Bronchial epithelial cell (primary cell): ENCODE measurements around the gene CFAP299. TPM values are rescaled to one million over a fixed set of nuclear protein-coding genes. Genes with fewer than 3 reads are reported as not detected.

Experiments used
- DNase-seq: peaks from one replicate; pipeline ENCODE4 v3.0.0-alpha.2; 2010; ENCODE audit warnings: low read depth
- FAIRE-seq: peaks from 2 replicates; lab custom pipeline; 2011; peaks lifted over from hg19 to GRCh38; lab: Jason Lieb, UNC
- H3K27me3 ChIP-seq: 2 replicates; pipeline ENCODE4 v1.5.1; 2011; ENCODE audit warnings: low read length; ENCODE audit not compliant: control insufficient read depth, insufficient read depth
- H3K36me3 ChIP-seq: 2 replicates; pipeline ENCODE4 v1.5.1; 2011; ENCODE audit warnings: low read length; ENCODE audit not compliant: control insufficient read depth, insufficient read depth
- H3K4me3 ChIP-seq: 2 replicates; pipeline ENCODE4 v1.5.1; 2011; ENCODE audit warnings: mild to moderate bottlenecking, low read depth, low read length, control low read depth
- total RNA-seq: library from RNA; depleted of rRNA; stranded (reverse); fragments of >200 nt; gene quantifications from 2 replicates; pipeline ENCODE4 v1.2.1, GENCODE V29; 2014
- TF ChIP-seq, protein P1 (sequence below): IDR thresholded peaks from 2 replicates; pipeline ENCODE4 v1.5.1; 2011; ENCODE audit warnings: mild to moderate bottlenecking, moderate library complexity, low read length, control low read depth, inconsistent platforms; ENCODE audit not compliant: insufficient read depth, severe bottlenecking

CFAP299 gene
- total RNA-seq, 1 donor from 2014 or later: 0.26 TPM

DNA sequence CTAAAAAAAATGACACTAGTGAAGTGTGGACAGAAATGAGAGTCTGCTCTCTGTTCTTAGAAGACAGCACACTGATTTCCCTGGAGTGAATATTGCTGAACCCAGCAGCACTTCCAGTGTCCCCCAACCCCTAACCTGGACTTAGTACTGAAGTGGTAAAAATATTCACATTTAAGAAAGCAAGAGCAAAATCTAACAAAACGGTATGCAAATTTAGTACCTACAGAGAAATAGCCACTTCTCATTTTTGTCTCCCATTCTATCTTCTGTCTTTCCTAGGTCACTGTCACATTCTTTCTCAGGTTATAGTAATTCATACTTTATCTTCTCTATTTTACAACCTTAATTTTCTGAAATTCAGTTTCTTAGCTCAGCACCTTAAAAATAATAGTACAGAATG is 274.7 kb downstream of the CFAP299 start:
- Histone ChIP-seq H3K36me3 (no peaks in the 10 kb centered on the region), H3K27me3 (no peaks in the 10 kb centered on the region), H3K4me3 (no peak overlapping the region)
- no peak for FAIRE-seq
- DNase-seq: no peak
- TF ChIP-seq, protein P1, sequence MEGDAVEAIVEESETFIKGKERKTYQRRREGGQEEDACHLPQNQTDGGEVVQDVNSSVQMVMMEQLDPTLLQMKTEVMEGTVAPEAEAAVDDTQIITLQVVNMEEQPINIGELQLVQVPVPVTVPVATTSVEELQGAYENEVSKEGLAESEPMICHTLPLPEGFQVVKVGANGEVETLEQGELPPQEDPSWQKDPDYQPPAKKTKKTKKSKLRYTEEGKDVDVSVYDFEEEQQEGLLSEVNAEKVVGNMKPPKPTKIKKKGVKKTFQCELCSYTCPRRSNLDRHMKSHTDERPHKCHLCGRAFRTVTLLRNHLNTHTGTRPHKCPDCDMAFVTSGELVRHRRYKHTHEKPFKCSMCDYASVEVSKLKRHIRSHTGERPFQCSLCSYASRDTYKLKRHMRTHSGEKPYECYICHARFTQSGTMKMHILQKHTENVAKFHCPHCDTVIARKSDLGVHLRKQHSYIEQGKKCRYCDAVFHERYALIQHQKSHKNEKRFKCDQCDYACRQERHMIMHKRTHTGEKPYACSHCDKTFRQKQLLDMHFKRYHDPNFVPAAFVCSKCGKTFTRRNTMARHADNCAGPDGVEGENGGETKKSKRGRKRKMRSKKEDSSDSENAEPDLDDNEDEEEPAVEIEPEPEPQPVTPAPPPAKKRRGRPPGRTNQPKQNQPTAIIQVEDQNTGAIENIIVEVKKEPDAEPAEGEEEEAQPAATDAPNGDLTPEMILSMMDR: no peak

DNA sequence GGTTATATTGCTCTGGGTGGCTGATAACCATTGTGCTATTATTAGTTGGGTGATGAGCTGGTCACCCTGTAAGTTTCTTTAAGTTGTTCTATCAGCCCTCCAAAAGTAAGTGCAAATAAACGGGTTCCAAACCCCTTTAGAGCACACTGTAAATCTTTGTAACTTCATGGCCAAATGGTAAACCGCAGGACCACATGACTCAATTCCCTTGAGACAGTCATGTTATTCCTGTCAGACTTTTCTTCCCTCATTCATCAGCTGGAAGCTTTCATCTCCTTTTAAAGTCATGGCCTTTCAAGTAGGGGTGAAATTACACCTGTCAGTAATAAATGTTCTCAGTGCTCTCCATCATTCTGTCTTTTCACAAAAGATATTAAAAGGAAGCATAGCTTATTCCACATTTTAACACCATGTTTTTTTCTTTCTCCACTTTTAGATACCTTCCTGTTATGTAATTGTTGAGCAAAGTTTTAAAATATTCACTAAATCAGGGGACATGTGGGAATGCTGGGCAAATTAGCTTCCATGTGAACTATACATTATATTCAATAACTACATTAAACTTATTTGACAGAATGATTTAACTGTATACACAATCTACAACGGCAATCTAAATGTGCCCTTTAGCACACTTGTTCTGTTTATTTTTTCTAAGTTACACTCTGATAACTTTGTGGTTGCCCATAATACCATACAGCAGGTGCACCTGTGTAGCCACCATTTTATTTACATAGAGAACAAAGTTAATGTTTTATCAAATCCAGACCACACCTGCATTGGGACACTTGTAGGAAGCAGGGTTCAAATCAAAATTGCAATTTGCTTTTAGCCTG is 275.5 kb downstream of the CFAP299 start:
- TF ChIP-seq, protein P1: no peak
- FAIRE-seq (no peak), DNase-seq (peak; percentile 31)
- H3K27me3 ChIP-seq: no peaks in the 10 kb centered on the region
- no peaks in the 10 kb centered on the region for H3K36me3 ChIP-seq
- no peak overlapping the region for H3K4me3 ChIP-seq

DNA sequence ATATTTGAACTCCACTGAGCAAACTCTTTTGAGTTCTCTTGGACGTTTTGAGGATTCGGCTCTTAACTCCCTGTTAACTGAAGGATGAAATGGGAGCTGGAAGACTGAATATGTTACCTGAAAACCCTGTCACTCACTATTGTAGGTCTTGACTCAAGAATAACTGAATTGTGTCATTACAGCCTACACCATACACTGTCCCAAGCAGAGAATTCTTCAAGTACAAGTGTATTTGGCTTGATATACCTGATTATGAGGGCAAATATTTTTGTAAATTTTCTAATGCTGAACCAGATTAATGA is 276.1 kb downstream of the CFAP299 start:
- no peak for FAIRE-seq

DNA sequence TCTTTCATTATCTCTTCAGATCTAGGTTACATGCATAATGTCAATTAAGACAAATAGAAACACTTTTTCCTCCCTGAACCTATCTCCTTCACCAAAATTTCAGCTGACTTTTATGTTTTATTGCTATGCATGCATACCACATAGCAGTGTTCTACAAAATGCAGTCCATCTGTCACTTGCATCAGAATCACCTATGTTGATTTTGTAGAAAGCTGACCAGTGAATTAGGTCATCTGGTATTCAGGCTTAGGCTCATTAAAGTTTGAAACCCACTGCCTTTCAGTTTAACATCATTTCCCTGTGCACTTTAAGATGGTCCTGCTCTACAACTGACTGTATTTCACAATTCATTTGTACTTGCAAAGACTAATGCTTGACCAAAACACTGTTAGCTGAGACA is 277.9 kb downstream of the CFAP299 start:
- FAIRE-seq: no peak
- H3K4me3 ChIP-seq: no peak overlapping the region

More for the DNA sequence above, 276.1 kb downstream of the CFAP299 start:
- TF ChIP-seq, protein P1: no peak
- H3K36me3 ChIP-seq: no peaks in the 10 kb centered on the region
- H3K27me3 ChIP-seq: no peaks in the 10 kb centered on the region
- H3K4me3 ChIP-seq: no peak overlapping the region
- DNase-seq: no peak

DNA sequence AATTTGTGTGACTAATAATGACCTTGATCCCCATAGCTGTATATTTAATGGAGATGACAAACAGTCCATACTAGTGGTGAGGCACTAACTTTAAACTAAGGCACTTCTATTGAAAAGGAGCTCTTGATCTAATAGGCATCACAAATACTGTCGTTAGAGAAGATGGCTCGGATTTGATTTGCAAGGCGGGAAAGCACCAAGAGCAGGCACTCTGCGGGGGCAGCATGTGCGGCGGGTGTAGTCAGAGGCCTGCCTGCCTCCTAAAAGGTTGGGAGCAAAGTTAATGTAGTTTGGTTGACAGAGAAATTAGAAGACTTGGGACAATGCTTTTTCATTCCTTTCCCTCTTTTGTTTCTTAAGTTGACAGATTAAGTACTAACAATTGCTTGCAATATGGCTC is 278.8 kb downstream of the CFAP299 start:
- DNase-seq (no peak), FAIRE-seq (no peak)
- TF ChIP-seq, protein P1: no peak
- Histone ChIP-seq H3K4me3 (no peak overlapping the region), H3K36me3 (no peaks in the 10 kb centered on the region), H3K27me3 (no peaks in the 10 kb centered on the region)

More for the DNA sequence above, 277.9 kb downstream of the CFAP299 start:
- TF ChIP-seq, protein P1: no peak
- Histone ChIP-seq H3K27me3 (no peaks in the 10 kb centered on the region), H3K36me3 (no peaks in the 10 kb centered on the region)
- DNase-seq: no peak

DNA sequence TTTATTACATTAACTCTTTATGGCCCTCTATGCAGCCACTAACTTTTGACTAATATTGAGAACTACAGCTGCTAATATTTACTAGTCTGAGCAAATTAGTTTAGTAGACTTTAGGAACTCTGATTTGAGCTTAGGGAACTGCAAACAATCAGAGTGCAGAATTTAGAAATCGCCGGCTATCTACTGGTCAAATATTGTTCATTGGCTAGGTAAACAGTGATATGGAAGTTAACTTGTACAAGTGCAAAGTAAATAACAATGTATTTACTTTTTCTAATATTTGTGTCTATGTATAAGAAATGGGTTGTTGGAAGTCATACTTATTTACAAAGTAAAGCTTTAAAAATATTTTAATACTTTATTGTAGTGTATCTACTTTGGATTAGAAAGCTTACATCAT is 279.6 kb downstream of the CFAP299 start:
- H3K36me3 ChIP-seq: no peaks in the 10 kb centered on the region
- TF ChIP-seq, protein P1: no peak
- no peak overlapping the region for H3K4me3 ChIP-seq
- FAIRE-seq (no peak), DNase-seq (no peak)
- H3K27me3 ChIP-seq: no peaks in the 10 kb centered on the region
